NCI-H1105 treated with DMSO at 0.1 percent for 48 hours (cell line): ENCODE data around the gene KRT4.

Source experiments
- DNase-seq: peaks from one replicate; lab custom pipeline; 2025; lab: John Stamatoyannopoulos, UW

The KRT4 gene

DNA sequence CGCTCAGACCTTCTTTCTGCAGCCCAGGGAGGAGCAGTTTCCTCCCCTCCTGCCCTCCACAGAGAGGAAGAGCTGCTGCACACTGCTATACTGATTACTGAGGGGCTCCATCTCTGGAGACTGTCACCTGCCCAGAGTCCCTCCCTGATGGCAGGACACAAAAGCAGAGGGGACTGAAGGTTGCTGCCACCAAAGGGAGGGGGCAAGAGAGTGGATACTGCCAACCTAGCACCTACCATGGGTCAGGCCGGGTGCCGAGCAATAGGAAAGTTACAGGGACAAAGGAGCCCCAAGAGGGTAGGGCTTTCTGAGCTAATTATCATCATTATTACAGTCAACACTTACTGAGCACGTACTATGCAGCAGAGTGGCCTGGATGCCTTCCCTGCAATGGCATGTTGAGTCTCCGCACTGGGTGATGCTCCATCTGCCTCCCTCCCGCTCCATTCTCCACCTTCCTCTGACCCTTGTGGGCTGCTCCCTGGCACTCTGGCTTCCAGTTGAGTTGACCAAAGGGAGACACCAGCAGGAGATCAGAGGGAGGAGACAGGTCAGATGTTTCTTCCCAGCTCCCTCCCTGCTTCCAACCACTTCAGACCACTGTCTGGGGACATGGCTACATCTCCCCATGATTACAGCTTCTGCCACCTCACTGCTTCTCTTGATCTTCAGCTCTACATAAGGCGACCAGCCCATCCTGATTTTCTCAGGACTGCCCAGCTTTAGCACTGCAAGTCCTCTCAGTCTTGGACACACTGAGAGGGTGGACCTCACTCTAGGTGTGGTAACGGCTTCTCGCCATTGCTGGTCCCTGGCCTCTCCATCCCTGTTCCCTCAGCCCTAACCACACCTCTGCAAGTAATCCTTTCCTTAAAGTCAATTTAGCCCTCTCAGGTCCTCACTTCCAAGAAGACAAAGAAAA is 22.8 kb upstream of the KRT4 start:
- DNase-seq, result no peak

DNA sequence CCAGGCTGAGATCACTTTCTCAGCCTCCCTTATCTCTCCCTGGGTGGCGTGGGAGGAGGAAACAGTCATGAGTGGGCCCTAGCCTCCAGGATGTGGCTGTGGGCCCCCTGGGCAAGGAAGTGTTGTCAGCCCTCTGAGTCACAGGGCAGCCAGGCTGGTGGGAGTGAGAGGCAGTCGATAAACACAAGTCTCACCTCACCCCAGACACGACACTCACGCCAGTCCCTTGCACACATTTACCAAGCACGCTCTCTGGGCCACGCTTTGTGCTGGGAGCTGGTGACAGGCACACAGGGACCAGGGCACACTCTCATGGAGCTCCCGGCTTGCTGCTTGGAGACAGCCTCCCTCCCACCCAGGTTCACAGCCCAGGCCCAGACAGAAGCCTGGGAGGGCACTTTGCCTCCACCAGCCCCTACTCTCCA is 22.1 kb upstream of the KRT4 start:
- DNase-seq, result no peak

DNA sequence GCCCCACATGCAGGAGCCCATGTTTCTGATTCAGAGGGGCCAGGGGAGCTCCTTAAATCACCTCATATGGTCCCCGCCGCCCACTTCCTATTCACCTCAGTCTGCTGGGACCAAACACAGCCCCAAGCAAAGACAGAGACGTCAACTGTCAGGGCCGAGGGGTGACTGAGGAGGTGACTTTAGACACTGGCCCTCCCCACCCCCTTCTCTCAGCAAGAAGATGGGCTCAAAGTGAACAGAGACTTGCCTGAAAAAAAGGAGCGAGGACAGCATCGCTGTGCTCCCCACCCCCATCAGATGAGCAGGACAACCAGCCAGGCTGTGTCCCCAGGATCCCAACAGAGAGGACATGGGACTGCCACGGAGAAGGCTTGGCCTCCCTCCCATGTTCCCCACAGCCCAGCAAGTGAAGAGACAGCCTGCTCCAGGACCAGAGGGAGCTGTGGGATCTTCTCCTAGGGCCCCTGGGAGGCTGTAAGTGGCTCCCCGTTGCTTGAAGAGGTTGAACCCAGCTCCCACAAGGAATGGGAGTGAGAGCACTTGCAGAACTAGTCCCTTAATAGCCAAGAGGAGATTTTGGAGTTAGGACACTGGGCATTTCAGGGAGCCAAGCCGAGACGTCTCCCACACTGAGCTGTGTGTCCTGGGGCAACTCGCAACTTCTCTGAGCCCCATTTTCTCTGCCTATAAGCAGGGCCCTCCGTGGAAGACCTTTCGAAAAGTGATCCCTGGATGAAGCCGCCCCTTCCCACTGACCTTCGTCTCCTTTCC is 21.5 kb upstream of the KRT4 start:
- DNase-seq, result no peak

DNA sequence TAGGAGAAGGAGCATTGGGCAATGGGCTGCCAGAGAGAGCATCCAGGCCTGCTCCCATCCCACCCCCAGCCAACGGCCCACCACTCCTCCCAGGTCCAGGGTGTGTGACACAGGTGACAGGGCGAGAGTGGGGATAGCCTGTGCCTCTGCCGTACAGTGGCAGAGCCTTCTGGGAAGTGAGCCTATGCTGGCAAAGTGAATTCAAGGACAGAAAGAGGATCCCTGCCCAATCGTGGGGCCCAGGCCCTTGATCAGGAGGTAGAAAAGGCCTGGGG is 20.7 kb upstream of the KRT4 start:
- DNase-seq, result no peak

DNA sequence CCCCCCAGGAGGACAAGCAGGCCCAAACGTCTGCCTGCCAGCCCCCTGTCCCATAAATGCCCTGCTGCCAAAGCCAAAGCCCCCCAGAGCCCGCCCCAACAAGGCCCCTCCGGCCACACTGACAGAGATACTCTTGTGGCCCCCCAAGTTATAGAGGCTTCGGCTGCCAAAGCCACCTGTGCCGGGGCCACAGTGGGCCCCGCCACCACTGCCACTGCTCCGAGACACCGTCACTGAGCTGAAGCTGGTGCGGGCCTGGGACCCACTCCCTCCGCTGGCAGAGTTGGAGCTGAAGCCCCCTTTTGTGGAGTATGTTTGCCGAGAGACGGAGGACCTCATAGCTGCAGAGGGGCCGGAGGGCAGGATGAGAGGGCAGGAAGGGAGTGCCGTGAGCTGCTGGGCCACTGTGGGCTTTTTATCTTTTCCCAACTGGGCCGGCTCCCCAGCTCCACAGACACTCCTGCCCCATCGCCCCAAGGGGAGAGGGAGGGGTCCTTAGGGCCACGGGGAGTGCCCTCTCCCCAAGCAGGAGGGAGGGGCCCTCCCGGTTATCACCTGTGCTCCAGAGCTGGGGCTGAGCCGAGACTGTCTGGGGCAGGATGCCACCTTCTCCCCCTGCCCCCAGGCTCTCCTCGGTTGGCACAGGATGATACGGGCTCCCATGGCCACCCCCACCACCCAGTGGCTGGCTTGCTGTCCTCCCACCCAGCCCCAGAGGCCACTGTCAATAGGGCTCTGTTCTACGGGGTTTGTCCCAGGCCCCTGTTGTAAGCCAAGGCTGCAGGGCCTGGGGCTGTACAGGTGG is 20.2 kb upstream of the KRT4 start, which contains the start of gene KRT79:
Gene KRT79, minus strand, starts transcription at position 390 of the 805 bp plus-strand sequence. Its CDS starts 51 bp downstream, at position 339.
- no peak for DNase-seq

DNA sequence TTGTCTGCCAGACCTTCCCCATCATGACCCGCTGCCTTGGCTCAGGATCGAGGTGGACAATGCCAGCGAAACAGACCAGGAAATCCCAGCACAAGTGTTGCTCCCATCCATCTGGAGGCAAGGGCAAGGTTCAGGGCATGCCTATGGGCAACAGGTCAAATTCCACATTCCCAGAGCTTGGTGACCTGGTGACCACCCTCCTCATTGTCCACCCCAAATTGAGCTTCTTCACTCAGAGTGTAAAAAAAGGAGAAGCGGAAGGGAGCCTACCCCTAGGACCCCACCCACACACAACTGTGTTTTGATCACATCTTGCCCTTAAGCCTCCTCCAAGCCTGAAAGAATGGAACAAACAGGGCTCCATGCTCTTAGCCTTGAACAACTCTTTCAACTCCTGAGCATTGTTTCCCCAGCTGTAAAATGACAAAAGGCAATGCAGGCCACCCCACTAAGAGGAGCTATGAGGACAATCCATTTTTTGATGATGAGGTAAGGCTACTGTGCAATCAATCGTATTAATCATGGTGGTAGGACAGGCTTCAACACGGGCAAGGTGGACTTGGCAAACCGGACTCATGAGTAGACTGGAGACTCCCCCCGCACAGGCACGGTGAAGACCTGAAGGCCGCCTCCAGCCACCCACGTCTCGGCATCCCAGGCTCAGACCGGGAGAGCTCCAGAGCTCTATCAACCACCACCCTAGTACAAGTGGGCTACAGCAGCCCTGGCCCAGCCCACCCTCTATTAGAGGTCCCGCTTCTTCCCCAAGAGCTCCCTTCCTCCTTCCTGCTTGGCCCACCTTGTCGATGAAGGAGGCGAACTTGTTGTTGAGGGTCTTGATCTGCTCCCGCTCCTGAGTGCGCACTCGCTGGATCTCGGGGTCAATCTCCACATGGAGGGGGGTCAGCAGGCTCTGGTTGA is 19.3 kb upstream of the KRT4 start:
- no peak for DNase-seq

DNA sequence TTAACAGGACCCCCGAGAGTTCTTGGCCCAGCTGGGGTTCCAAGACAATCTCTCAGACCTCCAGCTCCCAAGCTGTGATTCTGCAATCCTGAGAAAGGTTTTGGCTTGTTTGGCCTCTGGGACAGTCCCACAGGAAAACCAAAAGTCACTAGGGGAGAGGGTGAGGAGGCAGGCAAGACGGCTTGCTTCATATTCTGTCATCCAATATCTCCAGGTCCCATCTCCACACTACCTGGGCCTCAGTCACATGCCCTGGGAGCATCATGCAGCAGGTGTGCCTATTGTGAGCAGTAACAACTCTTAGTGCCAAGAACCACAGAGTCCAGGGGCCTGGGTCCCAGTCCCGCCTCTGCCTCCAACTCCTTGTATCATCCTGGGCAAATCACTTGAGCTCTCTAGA is 18.5 kb upstream of the KRT4 start:
- no peak for DNase-seq

DNA sequence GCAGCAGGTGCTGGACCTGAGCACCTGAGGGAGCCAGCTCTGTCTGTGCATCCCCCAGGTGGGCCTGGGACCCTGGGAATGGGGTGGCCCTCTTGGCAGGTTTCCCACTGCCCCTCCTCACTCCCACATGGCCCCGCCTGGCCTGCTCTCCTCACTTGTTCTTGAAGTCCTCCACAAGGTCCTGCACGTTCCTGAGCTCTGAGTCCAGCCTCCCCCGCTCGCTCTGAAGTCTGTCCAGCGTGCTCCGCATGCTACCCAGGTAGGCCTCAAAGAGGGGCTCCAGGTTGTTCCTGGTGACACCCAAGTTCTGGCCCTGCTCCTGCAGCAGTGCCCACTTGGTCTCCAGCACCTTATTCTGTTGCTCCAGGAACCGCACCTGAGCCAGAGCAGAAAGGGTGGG is 17.3 kb upstream of the KRT4 start:
- DNase-seq, result no peak

DNA sequence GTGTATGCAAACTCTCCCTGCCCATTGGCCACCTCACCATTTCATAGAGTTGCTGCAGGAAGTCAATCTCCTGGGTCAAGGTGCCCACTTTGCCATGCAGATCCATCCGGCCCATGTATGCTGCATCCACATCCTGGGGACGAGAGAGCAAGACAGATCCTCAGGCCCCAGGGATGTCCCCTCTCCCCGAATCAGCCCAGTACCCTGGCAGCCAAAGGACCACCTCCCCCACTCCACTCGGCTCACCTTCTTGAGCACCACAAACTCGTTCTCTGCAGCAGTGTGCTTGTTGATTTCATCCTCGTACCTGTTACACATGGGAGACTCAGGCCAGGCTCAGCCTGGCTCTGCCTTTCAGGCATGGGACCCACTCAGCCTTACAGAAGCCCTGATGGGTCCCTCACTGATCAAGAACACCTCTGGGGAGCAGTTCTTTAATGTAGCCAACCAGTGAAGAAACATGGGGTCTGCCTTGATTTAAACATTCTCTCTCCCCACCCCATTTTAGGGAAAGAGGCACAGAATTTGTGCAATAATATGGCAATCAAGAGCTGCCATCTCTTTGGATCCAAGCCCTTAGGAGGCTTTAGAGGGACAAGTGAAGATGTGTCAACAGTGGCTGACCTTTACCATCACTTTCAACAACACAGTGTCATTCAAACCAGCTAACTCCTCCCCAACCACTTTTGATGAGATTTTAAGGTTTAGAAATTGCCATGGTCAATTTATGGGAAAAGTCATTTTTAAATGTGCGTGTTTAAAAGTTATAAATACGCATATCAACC is 16.3 kb upstream of the KRT4 start:
- no peak for DNase-seq

DNA sequence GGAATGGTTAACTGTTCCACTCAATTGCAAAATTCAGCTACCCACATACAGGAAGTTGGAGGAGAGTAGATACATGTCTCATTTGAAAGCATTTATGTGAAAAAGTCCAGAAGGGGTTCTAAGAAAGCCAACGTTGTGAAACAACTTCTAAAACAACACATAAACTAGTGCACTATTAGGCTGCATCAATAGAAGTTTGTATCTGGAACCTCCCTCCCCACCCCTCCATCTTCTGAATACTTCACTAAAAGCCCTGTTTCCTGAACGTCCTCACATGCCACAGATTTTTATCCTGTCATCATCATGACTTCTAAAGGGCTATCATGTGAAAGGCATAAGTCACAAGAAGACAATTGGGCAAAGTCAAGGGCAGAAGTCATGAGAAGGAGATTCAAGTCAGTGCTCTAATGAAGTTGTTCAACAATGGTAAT is 14.7 kb upstream of the KRT4 start:
- no peak for DNase-seq

DNA sequence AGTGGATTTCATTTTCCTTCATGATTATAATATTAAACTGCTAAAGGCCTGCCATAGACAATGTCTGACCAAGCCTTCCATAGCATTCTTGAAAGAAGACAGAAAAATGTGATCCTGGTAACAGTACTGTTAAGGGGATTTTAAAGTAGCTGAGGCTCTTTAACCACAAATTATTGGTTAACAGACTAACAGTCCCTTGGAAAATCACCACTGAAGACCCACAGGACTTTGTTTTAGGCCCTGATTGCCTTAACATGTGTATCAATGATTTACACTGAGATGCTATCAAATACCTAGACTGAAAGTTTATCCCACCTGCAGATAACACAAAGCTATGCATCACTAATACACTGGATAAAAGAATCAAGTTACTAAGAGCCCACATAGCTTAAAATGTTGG is 14.2 kb upstream of the KRT4 start:
- DNase-seq, result no peak

DNA sequence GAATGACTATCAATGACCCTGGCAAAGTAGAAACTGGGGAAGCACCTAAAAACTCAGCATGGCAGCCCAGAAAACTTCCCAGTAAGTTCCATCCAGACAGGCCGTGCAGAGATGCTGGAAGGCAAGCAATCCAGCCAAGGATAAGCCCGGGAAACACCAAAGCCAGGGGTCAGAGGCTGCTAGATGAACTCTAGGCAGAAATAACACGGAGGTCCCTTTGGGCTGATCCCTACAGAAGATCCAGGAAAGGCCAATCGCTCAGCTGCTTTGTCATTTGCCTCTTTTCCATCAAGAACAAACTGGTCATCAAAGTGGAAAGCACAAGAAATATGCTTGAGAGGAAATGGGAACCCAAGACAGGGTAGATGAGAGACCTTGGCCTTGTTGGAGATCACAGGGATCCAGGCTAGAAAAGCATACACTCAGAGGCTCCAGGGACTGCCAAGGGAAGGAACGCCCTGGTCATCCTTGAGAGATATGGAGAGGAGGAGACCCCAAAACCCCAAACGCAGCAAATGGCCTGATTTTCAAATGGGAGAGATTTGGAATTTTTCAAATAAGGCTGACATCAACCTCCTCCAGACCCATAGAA is 13.7 kb upstream of the KRT4 start:
- no peak for DNase-seq

DNA sequence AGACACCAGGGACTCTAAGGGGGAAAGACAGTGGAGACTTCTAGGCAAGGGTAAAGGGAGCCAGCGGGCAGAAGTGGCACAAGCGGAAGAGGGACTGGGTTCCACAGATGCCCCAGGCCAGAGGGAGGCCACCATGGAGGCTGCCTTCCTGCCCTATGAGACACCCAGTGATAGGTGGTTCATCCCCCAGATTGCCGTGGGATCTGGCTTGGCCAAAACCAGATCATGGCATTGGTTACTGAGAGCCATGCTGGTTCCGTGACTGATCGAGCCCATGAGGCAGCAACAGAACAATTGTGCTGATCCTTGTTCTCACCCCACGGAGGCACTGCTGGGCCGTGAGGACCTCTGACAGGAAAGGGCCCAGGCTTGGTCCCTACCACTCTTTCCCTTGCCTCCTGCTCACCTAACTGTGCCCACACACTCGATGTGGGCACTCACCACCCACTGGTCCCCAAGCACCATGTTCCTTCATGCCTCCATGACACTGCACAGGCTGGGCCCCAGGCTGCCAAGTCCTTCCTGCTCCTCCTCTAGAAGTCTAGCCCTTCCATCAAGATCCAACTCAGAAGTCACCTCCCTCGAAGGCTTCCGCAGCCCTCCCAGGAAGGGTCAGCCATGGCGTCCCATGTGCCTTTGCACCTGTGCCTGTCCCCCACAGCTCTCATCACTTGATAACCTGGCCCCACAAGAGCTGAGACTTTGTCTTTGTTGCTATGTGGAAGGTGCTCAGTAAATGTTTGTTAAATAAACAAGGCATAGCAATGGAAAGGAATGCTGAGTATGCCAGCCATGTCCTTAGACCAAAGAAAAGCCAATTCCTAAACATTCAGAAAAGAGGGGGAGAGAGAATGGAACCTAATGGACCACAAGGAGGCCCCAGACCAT is 12.9 kb upstream of the KRT4 start:
- no peak for DNase-seq

DNA sequence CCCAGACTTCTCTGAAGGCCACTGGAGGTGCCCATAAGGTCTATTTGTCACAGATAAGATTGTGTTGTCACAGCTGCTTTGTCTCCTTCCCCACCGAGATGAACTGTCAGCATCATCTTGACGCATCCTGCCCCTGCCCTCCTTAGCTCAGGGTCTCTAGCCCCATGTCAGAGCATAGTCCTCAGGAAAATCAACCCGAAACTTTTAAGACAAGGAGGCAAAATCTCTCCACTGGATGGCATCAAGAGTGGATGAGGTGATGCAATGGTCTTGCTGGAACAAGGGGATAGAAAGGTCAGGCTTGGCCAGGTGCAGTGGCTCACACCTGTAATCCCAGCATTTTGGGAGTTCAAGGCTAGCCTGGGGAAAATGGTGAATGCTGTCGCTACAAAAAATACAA is 12.0 kb upstream of the KRT4 start:
- no peak for DNase-seq

DNA sequence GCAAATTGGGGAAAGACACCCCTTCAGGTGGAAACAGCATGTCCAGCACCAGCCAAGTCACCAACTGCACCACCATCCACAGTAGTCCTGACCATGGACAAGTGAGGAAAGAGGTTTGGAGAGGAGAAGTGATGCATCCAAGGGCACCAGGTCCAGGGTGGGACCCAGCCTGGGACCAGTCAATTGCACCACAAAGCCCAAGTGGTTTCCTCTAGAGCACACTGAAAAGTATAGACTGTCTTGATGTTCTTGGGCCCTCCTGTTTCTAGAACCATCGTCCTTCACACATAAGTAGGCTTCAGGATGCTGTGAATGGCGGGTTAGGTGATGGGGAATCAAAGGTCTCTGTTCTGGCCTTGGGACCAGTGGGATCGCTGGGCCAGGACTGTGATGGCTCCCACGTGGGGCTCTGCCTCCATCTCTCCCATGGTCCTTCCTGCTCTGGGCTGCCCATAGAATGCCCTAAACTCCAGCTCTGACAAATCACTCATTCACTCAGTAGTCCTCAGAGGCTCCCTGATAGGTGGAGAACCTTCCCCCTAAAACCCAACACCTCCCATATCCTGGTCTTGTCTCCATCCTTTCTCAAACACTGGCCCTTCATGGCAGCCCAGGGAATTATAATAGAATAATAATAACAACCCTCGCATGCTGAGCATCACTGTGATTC is 11.0 kb upstream of the KRT4 start:
- DNase-seq, result no peak

DNA sequence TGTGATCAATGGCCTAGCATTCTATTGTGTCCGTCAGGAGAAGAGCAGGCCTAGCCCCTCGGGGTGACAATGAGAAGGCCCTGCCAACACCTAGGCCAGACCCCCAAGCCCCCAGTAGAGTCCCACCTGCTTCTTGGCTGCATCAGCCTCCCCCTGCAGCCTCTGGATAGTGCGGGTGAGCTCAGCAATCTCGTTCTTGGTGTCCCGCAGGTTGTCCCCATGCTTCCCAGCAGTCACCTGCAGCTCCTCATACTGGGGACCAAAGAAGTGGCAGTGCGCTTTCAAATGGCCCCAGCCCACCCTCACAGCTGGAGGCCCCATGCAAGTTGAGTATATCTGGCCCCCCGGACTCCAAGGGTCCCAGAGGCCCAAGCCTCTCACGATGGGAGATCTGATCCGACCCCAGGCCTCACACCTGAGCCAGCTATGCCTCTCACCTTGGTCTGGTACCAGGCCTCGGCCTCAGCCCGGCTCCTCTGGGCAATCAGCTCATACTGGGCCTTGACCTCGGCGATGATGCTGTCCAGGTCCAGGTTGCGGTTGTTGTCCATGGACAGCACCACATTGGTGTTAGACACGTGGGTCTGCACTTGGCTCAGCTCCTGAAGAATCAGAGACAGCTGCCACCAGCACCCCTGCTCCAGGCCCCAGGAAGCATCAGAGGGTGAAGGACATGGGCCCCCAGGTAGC is 10.0 kb upstream of the KRT4 start:
- no peak for DNase-seq

DNA sequence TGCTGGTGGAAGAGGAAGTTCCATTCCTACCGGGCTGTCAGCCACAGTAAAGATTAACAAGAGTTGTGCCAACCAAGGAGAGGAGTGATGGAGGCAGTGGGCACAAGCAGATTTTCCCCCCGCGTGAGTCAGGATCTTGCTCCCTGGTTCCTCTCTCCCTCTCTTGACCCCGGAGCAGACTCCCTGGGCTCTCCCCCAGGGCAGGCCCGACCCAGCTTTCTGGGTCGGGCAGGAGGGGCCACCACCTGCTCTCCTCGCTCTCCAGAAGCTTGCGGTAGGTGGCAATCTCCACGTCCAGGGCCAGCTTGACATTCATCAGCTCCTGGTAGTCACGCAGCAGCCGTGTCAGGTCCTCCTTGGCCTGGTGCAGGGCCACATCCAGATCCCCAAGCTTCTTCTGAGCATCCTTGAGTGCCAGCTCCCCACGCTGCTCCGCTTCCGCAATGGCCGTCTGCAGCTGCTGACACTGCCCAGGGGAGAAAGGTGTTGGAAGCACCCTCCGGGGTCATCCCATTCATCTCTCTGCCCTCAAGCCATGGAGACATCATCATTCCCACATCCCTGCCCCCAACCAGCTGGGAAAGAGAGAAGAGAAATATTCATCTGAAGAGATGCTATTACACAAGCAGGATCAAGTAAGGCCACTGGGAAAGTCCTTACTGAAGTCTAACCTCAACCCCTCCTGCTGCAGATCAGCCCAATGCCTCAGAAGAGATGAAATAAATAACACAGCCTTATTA is 9.0 kb upstream of the KRT4 start:
- no peak for DNase-seq
